ENCODE measurements around the gene ZNF610. TPM values are rescaled to one million over a fixed set of nuclear protein-coding genes. Genes with fewer than 3 reads are reported as not detected.
A peak's percentile ranks its signal among the peaks of the same experiment; 100 is the strongest.

The ZNF610 gene
- total and polyA plus RNA-seq, 2 of the 13 experiments (the other 11 are each of a cell fraction or from before 2014, with no cell fraction given), result 0.32 to 0.69 TPM

DNA sequence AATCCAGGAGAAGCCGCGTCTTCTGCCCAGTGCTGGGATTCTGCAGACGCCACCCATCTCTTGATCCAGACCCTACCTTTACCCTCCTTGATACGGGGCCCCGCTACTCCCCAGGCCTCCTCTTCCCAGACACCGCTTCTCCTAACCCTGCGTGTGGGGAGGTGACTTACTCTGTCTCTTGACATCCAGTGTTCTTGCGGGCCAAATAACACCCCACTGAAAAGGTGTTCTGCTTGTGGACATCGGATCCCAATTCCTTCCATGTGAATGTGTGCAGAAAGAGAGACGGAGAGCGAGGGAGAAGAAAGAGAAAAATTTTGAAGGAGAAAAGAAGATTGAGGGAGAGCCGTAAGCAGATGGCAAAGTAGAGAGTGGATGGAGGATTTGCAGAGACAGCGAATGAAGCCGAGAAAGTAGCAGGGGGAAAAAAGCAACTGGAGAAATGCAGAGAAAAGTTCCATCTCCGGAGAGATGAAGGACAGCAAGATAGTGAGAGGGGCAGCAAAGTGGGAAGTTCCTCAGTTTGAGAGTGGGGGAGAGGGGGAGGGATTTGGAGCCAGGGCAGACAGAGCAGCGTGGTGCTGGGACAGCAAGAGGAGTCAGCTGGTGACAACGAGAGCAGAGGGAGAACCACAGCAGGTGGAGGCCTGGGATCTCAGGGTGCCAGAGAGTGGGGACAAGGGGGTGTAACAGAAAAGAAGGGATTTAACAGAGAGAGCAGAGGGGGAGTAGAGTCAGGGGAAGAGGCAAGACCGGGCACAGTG, 38.3 kb upstream of the ZNF610 start (continued):
- TF ChIP-seq, protein P1, sequence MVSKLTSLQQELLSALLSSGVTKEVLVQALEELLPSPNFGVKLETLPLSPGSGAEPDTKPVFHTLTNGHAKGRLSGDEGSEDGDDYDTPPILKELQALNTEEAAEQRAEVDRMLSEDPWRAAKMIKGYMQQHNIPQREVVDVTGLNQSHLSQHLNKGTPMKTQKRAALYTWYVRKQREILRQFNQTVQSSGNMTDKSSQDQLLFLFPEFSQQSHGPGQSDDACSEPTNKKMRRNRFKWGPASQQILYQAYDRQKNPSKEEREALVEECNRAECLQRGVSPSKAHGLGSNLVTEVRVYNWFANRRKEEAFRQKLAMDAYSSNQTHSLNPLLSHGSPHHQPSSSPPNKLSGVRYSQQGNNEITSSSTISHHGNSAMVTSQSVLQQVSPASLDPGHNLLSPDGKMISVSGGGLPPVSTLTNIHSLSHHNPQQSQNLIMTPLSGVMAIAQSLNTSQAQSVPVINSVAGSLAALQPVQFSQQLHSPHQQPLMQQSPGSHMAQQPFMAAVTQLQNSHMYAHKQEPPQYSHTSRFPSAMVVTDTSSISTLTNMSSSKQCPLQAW (CRISPR knock-in tag; IDR thresholded peaks at IDR 0.05), result 0 out of 2 replicates have a peak, but pooled peaks have one; percentile 37
- TF ChIP-seq ZFP36L1 (CRISPR knock-in tag; IDR thresholded peaks at IDR 0.05), result no peak
- TF ChIP-seq, protein P2, sequence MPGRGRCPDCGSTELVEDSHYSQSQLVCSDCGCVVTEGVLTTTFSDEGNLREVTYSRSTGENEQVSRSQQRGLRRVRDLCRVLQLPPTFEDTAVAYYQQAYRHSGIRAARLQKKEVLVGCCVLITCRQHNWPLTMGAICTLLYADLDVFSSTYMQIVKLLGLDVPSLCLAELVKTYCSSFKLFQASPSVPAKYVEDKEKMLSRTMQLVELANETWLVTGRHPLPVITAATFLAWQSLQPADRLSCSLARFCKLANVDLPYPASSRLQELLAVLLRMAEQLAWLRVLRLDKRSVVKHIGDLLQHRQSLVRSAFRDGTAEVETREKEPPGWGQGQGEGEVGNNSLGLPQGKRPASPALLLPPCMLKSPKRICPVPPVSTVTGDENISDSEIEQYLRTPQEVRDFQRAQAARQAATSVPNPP (CRISPR knock-in tag; IDR thresholded peaks at IDR 0.05), result no peak
- TF ChIP-seq, protein P3, sequence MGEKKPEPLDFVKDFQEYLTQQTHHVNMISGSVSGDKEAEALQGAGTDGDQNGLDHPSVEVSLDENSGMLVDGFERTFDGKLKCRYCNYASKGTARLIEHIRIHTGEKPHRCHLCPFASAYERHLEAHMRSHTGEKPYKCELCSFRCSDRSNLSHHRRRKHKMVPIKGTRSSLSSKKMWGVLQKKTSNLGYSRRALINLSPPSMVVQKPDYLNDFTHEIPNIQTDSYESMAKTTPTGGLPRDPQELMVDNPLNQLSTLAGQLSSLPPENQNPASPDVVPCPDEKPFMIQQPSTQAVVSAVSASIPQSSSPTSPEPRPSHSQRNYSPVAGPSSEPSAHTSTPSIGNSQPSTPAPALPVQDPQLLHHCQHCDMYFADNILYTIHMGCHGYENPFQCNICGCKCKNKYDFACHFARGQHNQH (CRISPR knock-in tag; IDR thresholded peaks at IDR 0.05), result no peak
- no peak for TF ChIP-seq SP5 (CRISPR knock-in tag; IDR thresholded peaks at IDR 0.05; ENCODE audit: borderline replicate concordance, low read depth)
- TF ChIP-seq, protein P4, sequence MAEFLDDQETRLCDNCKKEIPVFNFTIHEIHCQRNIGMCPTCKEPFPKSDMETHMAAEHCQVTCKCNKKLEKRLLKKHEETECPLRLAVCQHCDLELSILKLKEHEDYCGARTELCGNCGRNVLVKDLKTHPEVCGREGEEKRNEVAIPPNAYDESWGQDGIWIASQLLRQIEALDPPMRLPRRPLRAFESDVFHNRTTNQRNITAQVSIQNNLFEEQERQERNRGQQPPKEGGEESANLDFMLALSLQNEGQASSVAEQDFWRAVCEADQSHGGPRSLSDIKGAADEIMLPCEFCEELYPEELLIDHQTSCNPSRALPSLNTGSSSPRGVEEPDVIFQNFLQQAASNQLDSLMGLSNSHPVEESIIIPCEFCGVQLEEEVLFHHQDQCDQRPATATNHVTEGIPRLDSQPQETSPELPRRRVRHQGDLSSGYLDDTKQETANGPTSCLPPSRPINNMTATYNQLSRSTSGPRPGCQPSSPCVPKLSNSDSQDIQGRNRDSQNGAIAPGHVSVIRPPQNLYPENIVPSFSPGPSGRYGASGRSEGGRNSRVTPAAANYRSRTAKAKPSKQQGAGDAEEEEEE (CRISPR knock-in tag; IDR thresholded peaks at IDR 0.05; ENCODE audit: borderline replicate concordance), result no peak
- no peak for TF ChIP-seq NCOA1 (CRISPR knock-in tag; IDR thresholded peaks at IDR 0.05)
- no peak for TF ChIP-seq ZNF766 (CRISPR knock-in tag; IDR thresholded peaks at IDR 0.05; ENCODE audit: borderline replicate concordance)
- 0 out of 2 replicates have a peak, but pooled peaks have one; percentile 44 for TF ChIP-seq ZNF501 (CRISPR knock-in tag; IDR thresholded peaks at IDR 0.05)
- TF ChIP-seq REL (CRISPR knock-in tag; conservative IDR thresholded peaks at IDR 0.05), result no peak
- TF ChIP-seq, protein P5, sequence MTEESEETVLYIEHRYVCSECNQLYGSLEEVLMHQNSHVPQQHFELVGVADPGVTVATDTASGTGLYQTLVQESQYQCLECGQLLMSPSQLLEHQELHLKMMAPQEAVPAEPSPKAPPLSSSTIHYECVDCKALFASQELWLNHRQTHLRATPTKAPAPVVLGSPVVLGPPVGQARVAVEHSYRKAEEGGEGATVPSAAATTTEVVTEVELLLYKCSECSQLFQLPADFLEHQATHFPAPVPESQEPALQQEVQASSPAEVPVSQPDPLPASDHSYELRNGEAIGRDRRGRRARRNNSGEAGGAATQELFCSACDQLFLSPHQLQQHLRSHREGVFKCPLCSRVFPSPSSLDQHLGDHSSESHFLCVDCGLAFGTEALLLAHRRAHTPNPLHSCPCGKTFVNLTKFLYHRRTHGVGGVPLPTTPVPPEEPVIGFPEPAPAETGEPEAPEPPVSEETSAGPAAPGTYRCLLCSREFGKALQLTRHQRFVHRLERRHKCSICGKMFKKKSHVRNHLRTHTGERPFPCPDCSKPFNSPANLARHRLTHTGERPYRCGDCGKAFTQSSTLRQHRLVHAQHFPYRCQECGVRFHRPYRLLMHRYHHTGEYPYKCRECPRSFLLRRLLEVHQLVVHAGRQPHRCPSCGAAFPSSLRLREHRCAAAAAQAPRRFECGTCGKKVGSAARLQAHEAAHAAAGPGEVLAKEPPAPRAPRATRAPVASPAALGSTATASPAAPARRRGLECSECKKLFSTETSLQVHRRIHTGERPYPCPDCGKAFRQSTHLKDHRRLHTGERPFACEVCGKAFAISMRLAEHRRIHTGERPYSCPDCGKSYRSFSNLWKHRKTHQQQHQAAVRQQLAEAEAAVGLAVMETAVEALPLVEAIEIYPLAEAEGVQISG (CRISPR knock-in tag; IDR thresholded peaks at IDR 0.05), result no peak
- no peak for TF ChIP-seq ZMYM2 (CRISPR knock-in tag; IDR thresholded peaks at IDR 0.05)
- TF ChIP-seq TEAD3 (CRISPR knock-in tag; optimal IDR thresholded peaks at IDR 0.05; ENCODE audit: borderline replicate concordance), result no peak
- TF ChIP-seq ZBTB7A (CRISPR knock-in tag; IDR thresholded peaks at IDR 0.05), result no peak
- TF ChIP-seq NFATC3 (CRISPR knock-in tag; IDR thresholded peaks at IDR 0.05), result no peak
- TF ChIP-seq ZBTB7B (CRISPR knock-in tag; IDR thresholded peaks at IDR 0.05), result no peak
- TF ChIP-seq PRMT3 (CRISPR knock-in tag; IDR thresholded peaks at IDR 0.05; ENCODE audit: borderline replicate concordance, low read depth), result no peak
- TF ChIP-seq ZNF382 (CRISPR knock-in tag; IDR thresholded peaks at IDR 0.05; ENCODE audit: borderline replicate concordance), result no peak
- TF ChIP-seq ZNF883 (CRISPR knock-in tag; IDR thresholded peaks at IDR 0.05; ENCODE audit: not compliant biosample characterization), result no peak
- no peak for TF ChIP-seq ZNF20 (CRISPR knock-in tag; IDR thresholded peaks at IDR 0.05)
- TF ChIP-seq ZNF484 (CRISPR knock-in tag; IDR thresholded peaks at IDR 0.05; ENCODE audit: borderline replicate concordance, low read depth), result no peak

All from HepG2 (cell line).